ENCODE measurements around the gene BRD8.

DNA sequence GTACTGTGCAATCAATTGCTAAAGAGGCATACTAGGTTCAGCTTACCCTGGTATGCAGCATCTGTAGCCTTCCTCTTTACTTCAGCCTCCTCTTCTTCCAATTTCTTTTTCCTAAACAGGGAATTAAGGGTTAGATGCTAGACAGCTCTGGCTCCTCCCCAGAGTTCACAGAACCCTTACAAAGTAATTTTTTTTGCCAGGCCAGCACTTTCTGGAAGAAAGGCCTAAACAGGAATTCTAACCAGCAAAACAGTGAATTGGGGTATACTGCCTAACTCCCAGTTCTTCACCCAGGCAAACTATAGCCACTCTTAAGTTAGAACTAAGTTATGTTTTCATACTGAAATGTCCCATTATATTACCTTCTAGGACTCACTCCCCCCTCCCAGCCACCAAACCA is 8.1 kb downstream of the BRD8 start:
- no peak for TF ChIP-seq POLR2A (IDR thresholded peaks at IDR 0.05)
- TF ChIP-seq, protein P1, sequence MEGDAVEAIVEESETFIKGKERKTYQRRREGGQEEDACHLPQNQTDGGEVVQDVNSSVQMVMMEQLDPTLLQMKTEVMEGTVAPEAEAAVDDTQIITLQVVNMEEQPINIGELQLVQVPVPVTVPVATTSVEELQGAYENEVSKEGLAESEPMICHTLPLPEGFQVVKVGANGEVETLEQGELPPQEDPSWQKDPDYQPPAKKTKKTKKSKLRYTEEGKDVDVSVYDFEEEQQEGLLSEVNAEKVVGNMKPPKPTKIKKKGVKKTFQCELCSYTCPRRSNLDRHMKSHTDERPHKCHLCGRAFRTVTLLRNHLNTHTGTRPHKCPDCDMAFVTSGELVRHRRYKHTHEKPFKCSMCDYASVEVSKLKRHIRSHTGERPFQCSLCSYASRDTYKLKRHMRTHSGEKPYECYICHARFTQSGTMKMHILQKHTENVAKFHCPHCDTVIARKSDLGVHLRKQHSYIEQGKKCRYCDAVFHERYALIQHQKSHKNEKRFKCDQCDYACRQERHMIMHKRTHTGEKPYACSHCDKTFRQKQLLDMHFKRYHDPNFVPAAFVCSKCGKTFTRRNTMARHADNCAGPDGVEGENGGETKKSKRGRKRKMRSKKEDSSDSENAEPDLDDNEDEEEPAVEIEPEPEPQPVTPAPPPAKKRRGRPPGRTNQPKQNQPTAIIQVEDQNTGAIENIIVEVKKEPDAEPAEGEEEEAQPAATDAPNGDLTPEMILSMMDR (IDR thresholded peaks at IDR 0.05) = no peak
